H9 (cell line): ENCODE results near the gene MS4A15. TPM values are rescaled to one million over a fixed set of nuclear protein-coding genes. Genes with fewer than 3 reads are reported as not detected.

Source experiments
- DNase-seq: peaks from one replicate; pipeline ENCODE4 v3.0.0-alpha.2; 2017
- H2AFZ ChIP-seq: one replicate; pipeline ENCODE4 v1.6.1; 2013; ENCODE audit warnings: mild to moderate bottlenecking, low read length, control low read depth, moderate library complexity
- H2AK5ac ChIP-seq: 2 replicates; pipeline ENCODE4 v1.6.1; 2013; ENCODE audit warnings: low read length, control low read depth, mixed read lengths; ENCODE audit not compliant: insufficient read length
- H2BK120ac ChIP-seq: one replicate; pipeline ENCODE4 v1.6.1; 2013; ENCODE audit warnings: low read depth, mild to moderate bottlenecking, low read length, control low read depth, inconsistent platforms; ENCODE audit not compliant: poor library complexity, severe bottlenecking
- H2BK12ac ChIP-seq: 2 replicates; pipeline ENCODE4 v1.6.1; 2013; ENCODE audit warnings: low read length, control low read depth, mixed read lengths, low read depth; ENCODE audit not compliant: insufficient read length
- H2BK15ac ChIP-seq: 2 replicates; pipeline ENCODE4 v1.6.1; 2013; ENCODE audit warnings: low read depth, low read length, control low read depth
- H2BK20ac ChIP-seq: one replicate; pipeline ENCODE4 v1.6.1; 2013; ENCODE audit warnings: low read depth, mild to moderate bottlenecking, low read length, control low read depth, inconsistent platforms; ENCODE audit not compliant: poor library complexity, severe bottlenecking
- H2BK5ac ChIP-seq: 2 replicates; pipeline ENCODE4 v1.6.1; 2013; ENCODE audit warnings: low read length, control low read depth, mixed read lengths; ENCODE audit not compliant: insufficient read length
- H3K14ac ChIP-seq: 2 replicates; pipeline ENCODE4 v1.6.1; 2013; ENCODE audit warnings: low read length, control low read depth; ENCODE audit not compliant: insufficient read depth
- H3K18ac ChIP-seq: 2 replicates; pipeline ENCODE4 v1.6.1; 2013; ENCODE audit warnings: low read depth, mild to moderate bottlenecking, mixed read lengths, low read length, control low read depth; ENCODE audit not compliant: insufficient read length
- H3K23ac ChIP-seq: 2 replicates; pipeline ENCODE4 v1.6.1; 2013; ENCODE audit warnings: low read length, control low read depth, mixed read lengths, low read depth; ENCODE audit not compliant: insufficient read length
- H3K23me2 ChIP-seq: 2 replicates; pipeline ENCODE4 v1.6.1; 2013; ENCODE audit warnings: low read depth, mild to moderate bottlenecking, mixed read lengths, low read length, control low read depth; ENCODE audit not compliant: insufficient read length, poor library complexity, severe bottlenecking
- H3K27ac ChIP-seq: 2 replicates; pipeline ENCODE4 v1.5.1; 2013; ENCODE audit warnings: low read length, control low read depth, mixed read lengths, low read depth; ENCODE audit not compliant: insufficient read length
- H3K27me3 ChIP-seq: 2 replicates; pipeline ENCODE4 v1.6.1; 2013; ENCODE audit warnings: low read length, control low read depth, inconsistent platforms; ENCODE audit not compliant: insufficient read depth
- H3K4ac ChIP-seq: 2 replicates; pipeline ENCODE4 v1.6.1; 2013; ENCODE audit warnings: low read depth, mild to moderate bottlenecking, control low read depth, inconsistent platforms, low read length, moderate library complexity
- H3K4me1 ChIP-seq: 2 replicates; pipeline ENCODE4 v1.6.1; 2013; ENCODE audit warnings: low read length, control low read depth, inconsistent platforms; ENCODE audit not compliant: insufficient read depth
- H3K4me2 ChIP-seq: 2 replicates; pipeline ENCODE4 v1.6.1; 2013; ENCODE audit warnings: low read length, control low read depth, mixed read lengths; ENCODE audit not compliant: insufficient read length, insufficient read depth
- H3K56ac ChIP-seq: 2 replicates; pipeline ENCODE4 v1.6.1; 2013; ENCODE audit warnings: low read depth, mild to moderate bottlenecking, mixed read lengths, low read length, control low read depth; ENCODE audit not compliant: insufficient read length
- H3K79me1 ChIP-seq: 2 replicates; pipeline ENCODE4 v1.6.1; 2013; ENCODE audit warnings: low read depth, mild to moderate bottlenecking, moderate library complexity, low read length, control low read depth, inconsistent platforms; ENCODE audit not compliant: insufficient read depth, poor library complexity, severe bottlenecking
- H3K79me2 ChIP-seq: 2 replicates; pipeline ENCODE4 v1.6.1; 2013; ENCODE audit warnings: low read length, control low read depth, inconsistent platforms; ENCODE audit not compliant: insufficient read depth
- H3K9ac ChIP-seq: 2 replicates; pipeline ENCODE4 v1.6.1; 2013; ENCODE audit warnings: low read length, control low read depth, mixed read lengths; ENCODE audit not compliant: insufficient read length; ENCODE audit errors: extremely low read depth
- H3K9me3 ChIP-seq: one replicate; pipeline ENCODE4 v1.6.1; 2013; ENCODE audit warnings: low read depth, low read length, inconsistent platforms; ENCODE audit not compliant: control insufficient read depth
- H3T11ph ChIP-seq: one replicate; pipeline ENCODE4 v1.6.1; 2013; ENCODE audit warnings: mild to moderate bottlenecking, low read length, control low read depth, inconsistent platforms
- H4K20me1 ChIP-seq: one replicate; pipeline ENCODE4 v1.6.1; 2013; ENCODE audit not compliant: control insufficient read depth, insufficient read length, insufficient read depth
- H4K5ac ChIP-seq: 2 replicates; pipeline ENCODE4 v1.6.1; 2013; ENCODE audit warnings: low read depth, mild to moderate bottlenecking, mixed read lengths, low read length, control low read depth; ENCODE audit not compliant: insufficient read length
- H4K8ac ChIP-seq: replicated peaks from 2 replicates; pipeline ENCODE4 v1.6.1; 2013; ENCODE audit warnings: low read length, control low read depth, mixed read lengths, low read depth; ENCODE audit not compliant: insufficient read length
- H4K91ac ChIP-seq: 2 replicates; pipeline ENCODE4 v1.6.1; 2013; ENCODE audit warnings: low read depth, mild to moderate bottlenecking, moderate library complexity, mixed read lengths, low read length, control low read depth; ENCODE audit not compliant: insufficient read length
- H3K27ac Mint-ChIP-seq, 3 experiments: 2 replicates in 2 of 3; 3 replicates in 1 of 3; pipeline ENCODE4 v1.8.0; 2020 to 2021; ENCODE audit warnings: mixed read lengths in 3 of 3, mild to moderate bottlenecking in 1 of 3, moderate library complexity in 1 of 3
- H3K27me3 Mint-ChIP-seq: 2 replicates; pipeline ENCODE4 v1.8.0; 2021; ENCODE audit warnings: low read depth, mild to moderate bottlenecking, moderate library complexity, mixed read lengths
- H3K36me3 Mint-ChIP-seq, 3 experiments: 2 replicates in 2 of 3; 3 replicates in 1 of 3; pipeline ENCODE4 v1.8.0; 2020 to 2021; ENCODE audit warnings: low read depth in 3 of 3, mixed read lengths in 3 of 3; ENCODE audit not compliant: insufficient read depth in 1 of 3
- H3K4me1 Mint-ChIP-seq, 2 experiments: 2 replicates each; pipeline ENCODE4 v1.8.0; 2020; ENCODE audit warnings: mixed read lengths in 2 of 2
- H3K4me3 Mint-ChIP-seq, 2 experiments: 2 replicates in 1 of 2; 3 replicates in 1 of 2; pipeline ENCODE4 v1.8.0; 2020 to 2021; ENCODE audit warnings: mild to moderate bottlenecking in 2 of 2, mixed read lengths in 2 of 2, moderate library complexity in 1 of 2
- H3K9me3 Mint-ChIP-seq, 2 experiments: 2 replicates in 1 of 2; 3 replicates in 1 of 2; pipeline ENCODE4 v1.8.0; 2020; ENCODE audit warnings: mild to moderate bottlenecking in 2 of 2, mixed read lengths in 2 of 2, moderate library complexity in 1 of 2
- CTCF ChIP-seq: fragments of 200-600 bp; sonication (generic); conservative IDR thresholded peaks from 3 replicates; pipeline ENCODE4 v1.8.0; 2021; ENCODE audit warnings: antibody characterized with exemption, mild to moderate bottlenecking
- WGBS: extraction: QIAGEN DNeasy Blood & Tissue Kit; methylation state at CpG from one replicate; pipeline ENCODE4 v1.1.7; 2013; ENCODE audit warnings: missing lambda C conversion rate, low lambda C conversion rate, mixed read lengths; ENCODE audit not compliant: insufficient read length; ENCODE audit errors: extremely low coverage; 5-methylcytosine and 5-hydroxymethylcytosine counted together
- total RNA-seq: library from RNA; stranded (reverse); gene quantifications from 2 replicates; pipeline ENCODE4 v1.2.1, GENCODE V29; 2021

Gene MS4A15
- total RNA-seq, 1 experiment from 2014 or later: 0.11 TPM

GRCh38 chr11:60743058-60743457, 13.6 kb upstream of the MS4A15 start:
- H2BK120ac ChIP-seq: no peak overlapping the region
- no peak overlapping the region for H3K27ac ChIP-seq
- H4K91ac ChIP-seq: no peak overlapping the region
- H3K4me2 ChIP-seq: no peak overlapping the region
- H4K20me1 ChIP-seq: no peaks in the 10 kb centered on the region
- no peak overlapping the region for H3K18ac ChIP-seq
- no peak overlapping the region for H3K14ac ChIP-seq
- no peak overlapping the region for H3K23ac ChIP-seq
- H2BK15ac ChIP-seq: no peak overlapping the region
- no peaks in the 10 kb centered on the region for H3K9me3 ChIP-seq
- no peak overlapping the region for H2BK20ac ChIP-seq
- H2AFZ ChIP-seq: no peak overlapping the region
- peak; percentile 34; the same call in 1 of the 3 replicates for TF ChIP-seq CTCF
- Mint-ChIP-seq H3K36me3 (no peaks in the 10 kb centered on the region; a peak in 2 of 7 replicates), H3K4me1 (peaks cover 4 to 8% of the 10 kb centered on the region in 2 experiments), H3K9me3 (peaks cover 0 to 4% of the 10 kb centered on the region in 2 experiments; a peak in 4 of 5 replicates), H3K4me3 (no peak overlapping the region), H3K27ac (no peak overlapping the region), H3K27me3 (peaks cover 3% of the 10 kb centered on the region)
- no peaks in the 10 kb centered on the region for H3K79me1 ChIP-seq
- no peaks in the 10 kb centered on the region for H3K4me1 ChIP-seq
- H4K5ac ChIP-seq: no peak overlapping the region
- no peak overlapping the region for H3T11ph ChIP-seq
- H2AK5ac ChIP-seq: no peak overlapping the region
- no peaks in the 10 kb centered on the region for H3K27me3 ChIP-seq
- no peaks in the 10 kb centered on the region for H3K79me2 ChIP-seq
- H3K56ac ChIP-seq: no peak overlapping the region
- WGBS: no CpG with 5 or more reads among the region's 1 CpG
- H4K8ac ChIP-seq: no peak overlapping the region
- no peak overlapping the region for H3K4ac ChIP-seq
- no peak overlapping the region for H2BK12ac ChIP-seq
- H3K9ac ChIP-seq: no peak overlapping the region
- H2BK5ac ChIP-seq: no peak overlapping the region
- DNase-seq: no peak
- no peaks in the 10 kb centered on the region for H3K23me2 ChIP-seq
